GM12801 (cell line): ENCODE measurements around the gene LEMD1.

Source experiments
- TF ChIP-seq, protein P1 (sequence below): IDR thresholded peaks from one replicate; pipeline ENCODE4 v1.5.1; 2011; ENCODE audit warnings: control low read depth; ENCODE audit not compliant: insufficient read length; ENCODE audit errors: extremely low read depth

LEMD1 gene

DNA sequence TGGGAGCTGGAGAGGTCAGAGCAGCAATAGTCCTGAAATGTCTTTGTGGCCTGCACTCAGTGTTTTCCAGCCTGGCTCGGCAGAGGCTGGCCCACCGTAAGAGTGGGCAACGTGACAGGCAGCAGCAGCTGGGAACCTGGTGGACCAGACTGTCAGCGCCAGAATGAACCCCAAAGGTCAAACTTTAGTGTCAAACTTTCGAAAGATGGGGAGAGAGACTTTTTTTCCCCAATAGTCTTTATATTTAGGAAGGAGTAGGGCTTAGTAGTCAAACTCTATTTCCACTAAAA lies 23.7 kb upstream of the LEMD1 start:
- TF ChIP-seq, protein P1, sequence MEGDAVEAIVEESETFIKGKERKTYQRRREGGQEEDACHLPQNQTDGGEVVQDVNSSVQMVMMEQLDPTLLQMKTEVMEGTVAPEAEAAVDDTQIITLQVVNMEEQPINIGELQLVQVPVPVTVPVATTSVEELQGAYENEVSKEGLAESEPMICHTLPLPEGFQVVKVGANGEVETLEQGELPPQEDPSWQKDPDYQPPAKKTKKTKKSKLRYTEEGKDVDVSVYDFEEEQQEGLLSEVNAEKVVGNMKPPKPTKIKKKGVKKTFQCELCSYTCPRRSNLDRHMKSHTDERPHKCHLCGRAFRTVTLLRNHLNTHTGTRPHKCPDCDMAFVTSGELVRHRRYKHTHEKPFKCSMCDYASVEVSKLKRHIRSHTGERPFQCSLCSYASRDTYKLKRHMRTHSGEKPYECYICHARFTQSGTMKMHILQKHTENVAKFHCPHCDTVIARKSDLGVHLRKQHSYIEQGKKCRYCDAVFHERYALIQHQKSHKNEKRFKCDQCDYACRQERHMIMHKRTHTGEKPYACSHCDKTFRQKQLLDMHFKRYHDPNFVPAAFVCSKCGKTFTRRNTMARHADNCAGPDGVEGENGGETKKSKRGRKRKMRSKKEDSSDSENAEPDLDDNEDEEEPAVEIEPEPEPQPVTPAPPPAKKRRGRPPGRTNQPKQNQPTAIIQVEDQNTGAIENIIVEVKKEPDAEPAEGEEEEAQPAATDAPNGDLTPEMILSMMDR, result no peak

DNA sequence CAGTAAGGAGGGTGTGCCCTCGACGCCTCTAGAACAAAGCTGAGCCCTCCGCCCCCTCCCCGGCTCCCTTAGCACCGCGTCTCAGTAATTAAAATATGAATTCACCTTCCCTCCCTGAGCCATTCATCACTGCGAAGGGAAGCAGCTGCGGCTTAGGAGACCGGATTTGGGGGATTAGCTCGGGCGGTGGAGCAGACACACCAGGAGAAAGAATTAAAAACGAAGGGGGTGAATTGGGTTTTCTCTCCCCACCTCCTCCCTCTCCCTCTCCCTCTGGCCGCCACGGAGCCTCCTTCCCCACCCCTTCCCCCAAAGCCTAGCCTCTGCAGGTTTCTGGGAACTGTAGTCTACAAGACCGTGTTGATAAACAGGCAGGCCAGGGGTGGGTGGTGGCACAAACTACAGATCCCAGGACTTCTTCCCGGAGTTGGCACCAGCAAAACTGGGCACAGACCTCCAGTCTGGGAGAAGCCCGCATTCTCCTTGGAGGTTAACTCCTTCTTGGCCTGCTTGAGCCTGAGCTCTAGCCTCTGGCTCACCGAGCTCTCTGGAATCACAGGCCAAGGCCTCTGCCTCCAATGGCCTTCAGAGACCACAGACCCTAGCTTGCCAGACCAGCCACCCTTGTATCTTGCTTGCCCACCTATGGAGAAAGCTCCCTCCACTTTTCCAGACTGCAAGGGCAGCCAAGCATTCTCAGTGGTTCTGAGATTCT lies 23.2 kb upstream of the LEMD1 start:
- TF ChIP-seq, protein P1, result no peak

DNA sequence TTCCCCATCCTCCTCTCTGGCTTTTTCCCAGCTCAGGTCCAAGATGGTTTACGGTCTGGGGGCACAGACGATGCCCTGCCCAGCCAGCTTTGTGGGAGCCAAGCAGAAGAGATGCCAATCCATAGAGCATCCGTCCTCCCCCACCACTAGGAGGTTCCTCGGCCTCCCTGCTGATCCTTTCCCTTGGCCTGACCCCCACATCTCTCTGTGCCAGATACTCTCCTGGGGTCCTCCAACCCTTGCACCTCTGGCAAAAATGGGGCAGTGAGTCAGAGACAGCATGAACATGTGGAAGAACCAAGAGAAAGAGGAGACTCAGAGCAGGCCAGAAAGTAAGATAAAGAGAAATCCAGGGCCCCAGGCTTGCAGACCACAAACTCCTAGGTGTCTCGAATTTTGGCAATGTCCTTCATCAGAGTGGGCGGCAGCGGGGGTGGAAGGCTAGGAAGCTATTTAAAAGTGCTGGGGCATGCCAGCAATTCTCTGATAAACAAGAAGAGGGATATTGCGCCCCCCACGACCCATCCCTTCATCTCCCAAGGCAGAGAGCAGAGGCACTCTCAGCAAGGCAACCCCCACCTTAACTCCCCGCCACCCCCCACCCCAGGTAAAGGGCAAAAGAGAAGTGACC lies 22.6 kb upstream of the LEMD1 start:
- TF ChIP-seq, protein P1, result no peak

DNA sequence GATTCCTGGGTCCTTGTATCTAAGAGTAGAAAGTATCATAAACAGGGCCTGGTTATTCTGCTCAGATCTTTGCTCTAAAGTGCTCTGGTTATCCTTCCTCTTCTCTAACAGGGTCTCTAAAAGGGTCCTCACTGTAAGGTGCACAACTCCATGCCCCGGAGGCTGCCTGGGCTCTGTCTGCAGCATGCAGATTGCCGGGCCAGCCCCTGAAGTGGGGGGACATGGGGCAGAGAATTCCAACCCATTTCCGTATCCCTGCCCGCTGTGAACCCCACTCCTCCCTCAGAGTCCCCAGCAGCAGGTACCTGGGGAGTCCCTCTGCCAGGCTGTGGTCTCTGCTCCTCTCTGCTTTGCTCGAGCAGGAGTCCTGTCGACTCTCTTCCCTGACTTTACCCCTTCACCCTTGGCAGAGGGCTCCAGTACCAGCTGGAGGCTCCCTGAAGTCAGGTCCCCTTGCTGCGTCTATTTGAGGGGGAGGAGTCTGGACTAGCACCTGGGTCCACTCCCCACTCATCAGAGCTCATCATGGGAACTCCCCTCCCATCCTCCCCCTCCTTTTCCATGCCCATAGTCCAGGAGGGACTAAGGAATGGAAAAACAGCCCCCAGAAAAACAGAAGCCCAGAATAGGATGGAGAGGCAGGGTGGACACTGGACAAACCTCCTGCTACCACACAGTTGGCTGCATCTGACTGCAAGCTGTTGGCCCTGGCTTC lies 21.9 kb upstream of the LEMD1 start:
- TF ChIP-seq, protein P1, result no peak

DNA sequence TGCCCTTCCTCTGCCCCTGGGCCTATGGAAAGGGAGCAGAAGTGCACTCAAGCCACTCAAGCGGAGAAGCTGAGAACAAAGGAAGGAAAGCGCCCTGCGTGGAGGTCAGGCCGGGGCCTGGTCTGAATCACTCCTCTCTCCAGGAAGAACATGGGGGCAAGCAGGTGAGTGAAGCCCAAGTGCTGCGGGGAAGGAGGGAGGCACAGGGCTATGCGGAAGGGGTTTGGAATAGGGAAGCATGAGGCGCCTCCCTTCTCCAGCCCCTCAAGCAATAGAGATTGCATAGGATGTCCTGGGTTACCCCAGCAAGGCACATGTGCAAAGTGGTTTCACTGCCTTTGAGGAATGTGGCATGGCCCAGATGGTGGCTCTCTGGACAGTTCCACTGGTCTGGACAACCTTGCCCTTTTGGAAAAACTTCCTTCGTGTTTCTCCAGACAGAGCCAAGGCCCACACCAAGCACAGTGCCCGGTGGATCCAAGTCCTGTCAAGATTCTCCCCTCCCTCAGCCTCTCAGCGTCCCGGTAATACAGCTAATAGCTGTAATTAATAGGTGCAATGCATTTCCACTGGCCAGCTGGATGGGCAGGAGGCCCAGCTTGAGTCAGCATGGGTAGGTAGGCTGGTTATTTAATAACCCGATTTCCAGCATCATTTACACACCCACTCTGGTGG lies 20.3 kb upstream of the LEMD1 start:
- TF ChIP-seq, protein P1, result no peak

DNA sequence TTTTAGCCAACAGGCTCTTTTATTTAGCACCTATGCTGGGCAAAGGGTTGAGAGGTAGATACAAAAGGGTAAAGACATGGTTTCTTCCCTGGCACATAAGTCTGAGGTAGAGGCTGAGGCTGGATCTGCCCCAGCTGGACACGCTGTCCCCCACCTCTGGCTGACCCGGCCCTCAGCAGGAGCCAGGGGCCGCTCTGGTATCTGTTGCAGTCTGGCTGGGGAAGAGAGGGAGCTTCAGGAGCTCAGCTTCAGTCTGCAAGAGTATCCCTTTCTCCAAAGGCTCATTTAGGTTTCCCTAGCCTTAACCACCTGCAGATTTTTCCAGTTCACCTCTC lies 19.8 kb upstream of the LEMD1 start:
- TF ChIP-seq, protein P1, result no peak

DNA sequence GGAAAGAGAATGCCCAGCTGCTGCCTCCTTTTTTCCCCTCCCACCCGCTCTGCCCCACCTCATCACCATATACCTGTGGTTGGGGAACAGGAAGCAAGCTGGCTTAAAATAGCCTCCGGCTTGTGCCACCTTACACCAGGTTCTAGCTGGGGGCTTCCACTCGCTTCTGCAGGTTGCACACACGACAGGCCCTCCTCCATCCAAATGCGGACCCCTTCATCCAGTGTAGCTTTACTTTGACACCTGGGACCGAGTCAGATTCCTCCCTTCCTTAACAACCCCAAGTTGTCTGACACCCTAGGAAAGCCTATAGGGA lies 19.4 kb upstream of the LEMD1 start:
- TF ChIP-seq, protein P1, result no peak
